Panc1 (cell line): ENCODE data around the gene CHCHD3.

ENCODE experiments used
- CTCF ChIP-seq: fragments of 450-650 bp; IDR thresholded peaks from 2 replicates; pipeline ENCODE4 v1.5.1; 2017; ENCODE audit warnings: mild to moderate bottlenecking
- POLR2AphosphoS5 ChIP-seq: IDR thresholded peaks from 2 replicates; pipeline ENCODE4 v1.6.1; 2012; ENCODE audit warnings: mild to moderate bottlenecking, low read depth, low read length, moderate library complexity
- REST ChIP-seq, 2 experiments: IDR thresholded peaks; 2 replicates each; pipeline ENCODE4 v1.6.1; 2011 to 2012; ENCODE audit warnings: low read depth in 2 of 2, control low read depth in 1 of 2, low read length in 1 of 2, mild to moderate bottlenecking in 1 of 2, moderate library complexity in 1 of 2; ENCODE audit not compliant: insufficient read depth in 1 of 2
- SIN3A ChIP-seq: IDR thresholded peaks from 2 replicates; pipeline ENCODE4 v1.6.1; 2012; ENCODE audit warnings: low read depth, mild to moderate bottlenecking, low read length, moderate library complexity, borderline replicate concordance; ENCODE audit not compliant: insufficient read depth
- TCF7L2 ChIP-seq: IDR thresholded peaks from 2 replicates; pipeline ENCODE4 v1.6.1; 2011; ENCODE audit warnings: mild to moderate bottlenecking, low read depth, low read length, inconsistent platforms

- TF ChIP-seq CTCF (peak; percentile 24), POLR2AphosphoS5 (no peak), SIN3A (no peak), REST (IDR thresholded peaks at IDR 0.05; ENCODE audit: insufficient read depth in 1 of 2, low read depth in 2 of 2, low read length in 1 of 2) (no peak), TCF7L2 (no peak)
Observed at GRCh38 chr7:132899833-132900232, 182.1 kb downstream of the CHCHD3 start.
